ENCODE measurements around the gene ARHGAP15.

Gene ARHGAP15

GRCh38 chr2:143607231-143608062, 478.2 kb downstream of the ARHGAP15 start:
- H3K4me3 ChIP-seq (ENCODE audit: low read depth, low read length): no peak overlapping the region
- no peak for TF ChIP-seq CTCF (IDR thresholded peaks at IDR 0.05; ENCODE audit: borderline replicate concordance, insufficient read depth, low read depth, low read length)

GRCh38 chr2:143608063-143608423, 478.8 kb downstream of the ARHGAP15 start:
- no peak for TF ChIP-seq CTCF (IDR thresholded peaks at IDR 0.05; ENCODE audit: borderline replicate concordance, insufficient read depth, low read depth, low read length)

GRCh38 chr2:143608758-143609157, 479.5 kb downstream of the ARHGAP15 start:
- H3K4me3 ChIP-seq (ENCODE audit: low read depth, low read length): no peak overlapping the region
- no peak for TF ChIP-seq CTCF (IDR thresholded peaks at IDR 0.05; ENCODE audit: borderline replicate concordance, insufficient read depth, low read depth, low read length)

More at GRCh38 chr2:143608063-143608423, 478.8 kb downstream of the ARHGAP15 start:
- no peak overlapping the region for H3K4me3 ChIP-seq (ENCODE audit: low read depth, low read length)

GRCh38 chr2:143611336-143611735, 482.1 kb downstream of the ARHGAP15 start:
- TF ChIP-seq CTCF (IDR thresholded peaks at IDR 0.05; ENCODE audit: borderline replicate concordance, insufficient read depth, low read depth, low read length): no peak
- H3K4me3 ChIP-seq (ENCODE audit: low read depth, low read length): no peak overlapping the region

- no peak for TF ChIP-seq CTCF (IDR thresholded peaks at IDR 0.05; ENCODE audit: borderline replicate concordance, insufficient read depth, low read depth, low read length)
- no peak overlapping the region for H3K4me3 ChIP-seq (ENCODE audit: low read depth, low read length)
Measured at GRCh38 chr2:143615562-143615961, 486.3 kb downstream of the ARHGAP15 start.

GRCh38 chr2:143616452-143616851, 487.2 kb downstream of the ARHGAP15 start:
- TF ChIP-seq CTCF (IDR thresholded peaks at IDR 0.05; ENCODE audit: borderline replicate concordance, insufficient read depth, low read depth, low read length): no peak
- H3K4me3 ChIP-seq (ENCODE audit: low read depth, low read length): no peak overlapping the region

- H3K4me3 ChIP-seq (ENCODE audit: low read depth, low read length): no peak overlapping the region
- TF ChIP-seq CTCF (IDR thresholded peaks at IDR 0.05; ENCODE audit: borderline replicate concordance, insufficient read depth, low read depth, low read length): no peak
Measured at GRCh38 chr2:143617803-143618415, 488.7 kb downstream of the ARHGAP15 start.

Measured in GM12875 (cell line).